ENCODE measurements around the gene CTNND2. TPM values are rescaled to one million over a fixed set of nuclear protein-coding genes. Genes with fewer than 3 reads are reported as not detected.

Gene CTNND2
- total RNA-seq, 2 experiments from 2014 or later, result 0.20 TPM; not detected in 1

- ChIA-PET POLR2A (no interaction called here), CTCF (no interaction called here)
- no peaks in the 10 kb centered on the region for H3K36me3 ChIP-seq (ENCODE audit: insufficient read depth, low read length)
- no peak overlapping the region for H3K4me3 ChIP-seq (ENCODE audit: low read length)
- Mint-ChIP-seq H3K27me3 (no peaks in the 10 kb centered on the region), H3K36me3 (ENCODE audit: low read depth) (no peaks in the 10 kb centered on the region), H3K27ac (no peak overlapping the region), H3K9me3 (no peaks in the 10 kb centered on the region), H3K4me1 (ENCODE audit: low read depth) (no peaks in the 10 kb centered on the region), H3K4me3 (no peak overlapping the region)
- no peak for ATAC-seq (ENCODE audit: poor library complexity)
- intact Hi-C loops (cut with DNase I, micrococcal nuclease), result no loop called here
- no peaks in the 10 kb centered on the region for H3K27me3 ChIP-seq (ENCODE audit: control insufficient read depth in 1 of 2, insufficient read depth in 2 of 2, low read length in 2 of 2)
- TF ChIP-seq CTCF (IDR thresholded peaks at IDR 0.05), result no peak
- no peak overlapping the region for H3K27ac ChIP-seq (ENCODE audit: low read depth in 1 of 2, low read length in 2 of 2)
- H3K9me3 ChIP-seq (ENCODE audit: control insufficient read depth in 1 of 2, insufficient read depth in 1 of 2, low read length in 2 of 2), result no peaks in the 10 kb centered on the region
- DNase-seq, result no peak
- no peaks in the 10 kb centered on the region for H3K4me1 ChIP-seq (ENCODE audit: insufficient read depth, low read length)
Measured at GRCh38 chr5:11310158-11310557, 594.1 kb downstream of the CTNND2 start.

- Histone ChIP-seq H3K36me3 (ENCODE audit: insufficient read depth, low read length) (no peaks in the 10 kb centered on the region), H3K27ac (ENCODE audit: low read depth in 1 of 2, low read length in 2 of 2) (no peak overlapping the region), H3K9me3 (ENCODE audit: control insufficient read depth in 1 of 2, insufficient read depth in 1 of 2, low read length in 2 of 2) (no peaks in the 10 kb centered on the region), H3K4me1 (ENCODE audit: insufficient read depth, low read length) (no peaks in the 10 kb centered on the region), H3K4me3 (ENCODE audit: low read length) (no peak overlapping the region), H3K27me3 (ENCODE audit: control insufficient read depth in 1 of 2, insufficient read depth in 2 of 2, low read length in 2 of 2) (no peaks in the 10 kb centered on the region)
- H3K4me1 Mint-ChIP-seq (ENCODE audit: low read depth), result no peaks in the 10 kb centered on the region
- POLR2A ChIA-PET, result no interaction called here
- no peak overlapping the region for H3K27ac Mint-ChIP-seq
- TF ChIP-seq CTCF (IDR thresholded peaks at IDR 0.05), result no peak
- no peak overlapping the region for H3K4me3 Mint-ChIP-seq
- ATAC-seq (ENCODE audit: poor library complexity) (no peak), DNase-seq (no peak)
- no peaks in the 10 kb centered on the region for H3K36me3 Mint-ChIP-seq (ENCODE audit: low read depth)
- CTCF ChIA-PET, result no interaction called here
- intact Hi-C loops (cut with DNase I, micrococcal nuclease), result no loop called here
- no peaks in the 10 kb centered on the region for H3K27me3 Mint-ChIP-seq
- no peaks in the 10 kb centered on the region for H3K9me3 Mint-ChIP-seq
Measured at GRCh38 chr5:11306365-11306764, 597.9 kb downstream of the CTNND2 start.

- no peaks in the 10 kb centered on the region for H3K36me3 Mint-ChIP-seq (ENCODE audit: low read depth)
Measured at GRCh38 chr5:11305245-11305644, 599.0 kb downstream of the CTNND2 start.

More at GRCh38 chr5:11305245-11305644, 599.0 kb downstream of the CTNND2 start:
- TF ChIP-seq CTCF (IDR thresholded peaks at IDR 0.05), result no peak
- Histone ChIP-seq H3K27me3 (ENCODE audit: control insufficient read depth in 1 of 2, insufficient read depth in 2 of 2, low read length in 2 of 2) (no peaks in the 10 kb centered on the region), H3K27ac (ENCODE audit: low read depth in 1 of 2, low read length in 2 of 2) (no peak overlapping the region), H3K4me1 (ENCODE audit: insufficient read depth, low read length) (no peaks in the 10 kb centered on the region), H3K4me3 (ENCODE audit: low read length) (no peak overlapping the region), H3K36me3 (ENCODE audit: insufficient read depth, low read length) (no peaks in the 10 kb centered on the region), H3K9me3 (ENCODE audit: control insufficient read depth in 1 of 2, insufficient read depth in 1 of 2, low read length in 2 of 2) (no peaks in the 10 kb centered on the region)
- H3K9me3 Mint-ChIP-seq, result no peaks in the 10 kb centered on the region
- H3K27me3 Mint-ChIP-seq, result no peaks in the 10 kb centered on the region
- CTCF ChIA-PET, result no interaction called here
- ATAC-seq (ENCODE audit: poor library complexity) (no peak), DNase-seq (no peak)
- H3K4me1 Mint-ChIP-seq (ENCODE audit: low read depth), result no peaks in the 10 kb centered on the region
- no peak overlapping the region for H3K4me3 Mint-ChIP-seq
- H3K27ac Mint-ChIP-seq, result no peak overlapping the region
- POLR2A ChIA-PET, result no interaction called here
- intact Hi-C loops (cut with DNase I, micrococcal nuclease), result no loop called here

All from CD4-positive, alpha-beta T cell (primary cell).